Thyroid gland (tissue), 4 donors: ENCODE measurements around the gene ZBP1.

Experiments used
- POLR2A ChIP-seq, 2 donors: fragments of 450-650 bp; IDR thresholded peaks; one replicate each; pipeline ENCODE4 v1.6.1; 2017; ENCODE audit warnings: antibody characterized with exemption in 2 of 2, mild to moderate bottlenecking in 2 of 2, moderate library complexity in 1 of 2
- TF ChIP-seq, protein P1 (sequence below), 6 experiments: fragments of 200-600 bp in 3 of 6; fragments of 450-650 bp in 3 of 6; sonication (generic) in 3 of 6; IDR thresholded peaks; one replicate each; pipeline ENCODE4 v1.5.1; 2016 to 2019; ENCODE audit warnings: antibody characterized with exemption in 6 of 6, mild to moderate bottlenecking in 2 of 6, inconsistent platforms in 1 of 6, moderate library complexity in 1 of 6

- TF ChIP-seq, protein P1, sequence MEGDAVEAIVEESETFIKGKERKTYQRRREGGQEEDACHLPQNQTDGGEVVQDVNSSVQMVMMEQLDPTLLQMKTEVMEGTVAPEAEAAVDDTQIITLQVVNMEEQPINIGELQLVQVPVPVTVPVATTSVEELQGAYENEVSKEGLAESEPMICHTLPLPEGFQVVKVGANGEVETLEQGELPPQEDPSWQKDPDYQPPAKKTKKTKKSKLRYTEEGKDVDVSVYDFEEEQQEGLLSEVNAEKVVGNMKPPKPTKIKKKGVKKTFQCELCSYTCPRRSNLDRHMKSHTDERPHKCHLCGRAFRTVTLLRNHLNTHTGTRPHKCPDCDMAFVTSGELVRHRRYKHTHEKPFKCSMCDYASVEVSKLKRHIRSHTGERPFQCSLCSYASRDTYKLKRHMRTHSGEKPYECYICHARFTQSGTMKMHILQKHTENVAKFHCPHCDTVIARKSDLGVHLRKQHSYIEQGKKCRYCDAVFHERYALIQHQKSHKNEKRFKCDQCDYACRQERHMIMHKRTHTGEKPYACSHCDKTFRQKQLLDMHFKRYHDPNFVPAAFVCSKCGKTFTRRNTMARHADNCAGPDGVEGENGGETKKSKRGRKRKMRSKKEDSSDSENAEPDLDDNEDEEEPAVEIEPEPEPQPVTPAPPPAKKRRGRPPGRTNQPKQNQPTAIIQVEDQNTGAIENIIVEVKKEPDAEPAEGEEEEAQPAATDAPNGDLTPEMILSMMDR (IDR thresholded peaks at IDR 0.05) = no peak
- no peak for TF ChIP-seq POLR2A (IDR thresholded peaks at IDR 0.05)
These were observed 39.6 kb downstream of the ZBP1 start for GRCh38 chr20:57580478-57581201.
